Measurements from ENCODE around the gene IRAK4. TPM values are rescaled to one million over a fixed set of nuclear protein-coding genes. Genes with fewer than 3 reads are reported as not detected.

The IRAK4 gene
- total RNA-seq, 1 experiment from 2014 or later, result 15.3 TPM

GRCh38 chr12:43786899-43787693 lies 28.3 kb downstream of the IRAK4 start:
- TSS peak; percentile 33 for BruUV-seq (replicated peaks)
- Mint-ChIP-seq H3K9me3 (ENCODE audit: unreplicated experiment) (peaks cover 7% of the 10 kb centered on the region), H3K27me3 (ENCODE audit: insufficient read depth, unreplicated experiment) (no peaks in the 10 kb centered on the region), H3K4me3 (ENCODE audit: unreplicated experiment) (no peak overlapping the region), H3K27ac (ENCODE audit: unreplicated experiment) (no peak overlapping the region), H3K4me1 (ENCODE audit: low read depth, unreplicated experiment) (peaks cover 5% of the 10 kb centered on the region), H3K36me3 (ENCODE audit: insufficient read depth, unreplicated experiment) (peaks cover 12% of the 10 kb centered on the region)
- no peak for DNase-seq
- no peaks in the 10 kb centered on the region for H3K4me1 ChIP-seq
- ChIA-PET CTCF (no interaction called here), POLR2A (no interaction called here)
- H3K4me3 ChIP-seq (ENCODE audit: low read depth, low read length), result no peak overlapping the region
- intact Hi-C loops (cut with micrococcal nuclease; ENCODE audit: unreplicated experiment), result no loop called here
- H3K36me3 ChIP-seq (ENCODE audit: control insufficient read depth, insufficient read depth, low read length), result no peaks in the 10 kb centered on the region
- H3K9me3 ChIP-seq, result no peaks in the 10 kb centered on the region
- no peaks in the 10 kb centered on the region for H3K27me3 ChIP-seq (replicated peaks; ENCODE audit: control insufficient read depth, insufficient read depth, low read length)
- TF ChIP-seq, protein P1, sequence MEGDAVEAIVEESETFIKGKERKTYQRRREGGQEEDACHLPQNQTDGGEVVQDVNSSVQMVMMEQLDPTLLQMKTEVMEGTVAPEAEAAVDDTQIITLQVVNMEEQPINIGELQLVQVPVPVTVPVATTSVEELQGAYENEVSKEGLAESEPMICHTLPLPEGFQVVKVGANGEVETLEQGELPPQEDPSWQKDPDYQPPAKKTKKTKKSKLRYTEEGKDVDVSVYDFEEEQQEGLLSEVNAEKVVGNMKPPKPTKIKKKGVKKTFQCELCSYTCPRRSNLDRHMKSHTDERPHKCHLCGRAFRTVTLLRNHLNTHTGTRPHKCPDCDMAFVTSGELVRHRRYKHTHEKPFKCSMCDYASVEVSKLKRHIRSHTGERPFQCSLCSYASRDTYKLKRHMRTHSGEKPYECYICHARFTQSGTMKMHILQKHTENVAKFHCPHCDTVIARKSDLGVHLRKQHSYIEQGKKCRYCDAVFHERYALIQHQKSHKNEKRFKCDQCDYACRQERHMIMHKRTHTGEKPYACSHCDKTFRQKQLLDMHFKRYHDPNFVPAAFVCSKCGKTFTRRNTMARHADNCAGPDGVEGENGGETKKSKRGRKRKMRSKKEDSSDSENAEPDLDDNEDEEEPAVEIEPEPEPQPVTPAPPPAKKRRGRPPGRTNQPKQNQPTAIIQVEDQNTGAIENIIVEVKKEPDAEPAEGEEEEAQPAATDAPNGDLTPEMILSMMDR (IDR thresholded peaks at IDR 0.05; ENCODE audit: insufficient read depth in 1 of 2, low read depth in 1 of 2, low read length in 1 of 2, severe bottlenecking in 1 of 2, unreplicated experiment in 1 of 2), result no peak

DNA sequence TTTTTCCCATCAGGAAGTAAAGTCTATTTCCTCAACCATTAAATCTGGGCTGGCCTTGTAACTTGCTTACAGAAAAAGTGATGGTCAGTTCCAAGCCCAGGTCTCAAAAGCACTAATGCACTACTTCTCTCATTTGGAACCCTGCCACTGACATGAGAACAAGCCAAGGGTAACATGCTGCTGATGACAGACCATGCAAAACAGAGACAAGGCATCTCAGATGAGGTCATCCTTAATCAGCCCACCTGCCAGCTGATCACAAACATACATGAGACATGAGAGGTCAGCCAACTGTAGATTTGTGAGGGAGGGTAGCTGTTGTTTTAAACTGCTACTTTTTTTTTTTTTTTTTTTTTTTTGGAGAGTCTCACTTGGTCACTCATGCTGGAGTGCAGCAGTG lies 31.2 kb downstream of the IRAK4 start:
- Mint-ChIP-seq H3K4me1 (ENCODE audit: low read depth, unreplicated experiment) (peaks cover 7% of the 10 kb centered on the region), H3K36me3 (ENCODE audit: insufficient read depth, unreplicated experiment) (peaks cover 22% of the 10 kb centered on the region), H3K9me3 (ENCODE audit: unreplicated experiment) (peaks cover 11% of the 10 kb centered on the region), H3K4me3 (ENCODE audit: unreplicated experiment) (no peak overlapping the region), H3K27me3 (ENCODE audit: insufficient read depth, unreplicated experiment) (no peaks in the 10 kb centered on the region), H3K27ac (ENCODE audit: unreplicated experiment) (no peak overlapping the region)
- no peak for DNase-seq
- ChIA-PET CTCF (no interaction called here), POLR2A (no interaction called here)
- Histone ChIP-seq H3K27me3 (replicated peaks; ENCODE audit: control insufficient read depth, insufficient read depth, low read length) (no peaks in the 10 kb centered on the region), H3K9me3 (no peaks in the 10 kb centered on the region), H3K4me1 (no peaks in the 10 kb centered on the region), H3K36me3 (ENCODE audit: control insufficient read depth, insufficient read depth, low read length) (no peaks in the 10 kb centered on the region), H3K4me3 (ENCODE audit: low read depth, low read length) (no peak overlapping the region)
- BruUV-seq (replicated peaks), result no TSS peak
- intact Hi-C loops (cut with micrococcal nuclease; ENCODE audit: unreplicated experiment), result no loop called here
- TF ChIP-seq, protein P1 (IDR thresholded peaks at IDR 0.05; ENCODE audit: insufficient read depth in 1 of 2, low read depth in 1 of 2, low read length in 1 of 2, severe bottlenecking in 1 of 2, unreplicated experiment in 1 of 2), result no peak

GRCh38 chr12:43795716-43796280 lies 37.0 kb downstream of the IRAK4 start:
- CTCF ChIA-PET, result interaction anchor here (1.0 to 2.1 kb wide), 2 partner anchors 10 to 87 kb away, joined by 3 to 6 read pairs; no protein-coding TSS in a partner anchor
- peak overlapping the region; percentile 70 for H3K27ac Mint-ChIP-seq (ENCODE audit: unreplicated experiment)
- H3K9me3 Mint-ChIP-seq (ENCODE audit: unreplicated experiment), result peaks cover 11% of the 10 kb centered on the region
- intact Hi-C loops (cut with micrococcal nuclease; ENCODE audit: unreplicated experiment), result loop anchor here (1.0 to 2.0 kb wide), 3 partner anchors 10 to 53 kb away; partner anchors contain the start of genes IRAK4 and PUS7L
- TF ChIP-seq, protein P1 (IDR thresholded peaks at IDR 0.05; ENCODE audit: insufficient read depth in 1 of 2, low read depth in 1 of 2, low read length in 1 of 2, severe bottlenecking in 1 of 2, unreplicated experiment in 1 of 2), result no peak
- POLR2A ChIA-PET, result interaction anchor here (1.2 kb wide), 1 partner anchor 10 kb away, joined by 9 read pairs; the partner anchor contains the start of gene TWF1
- H3K4me3 Mint-ChIP-seq (ENCODE audit: unreplicated experiment), result no peak overlapping the region
- Histone ChIP-seq H3K27me3 (replicated peaks; ENCODE audit: control insufficient read depth, insufficient read depth, low read length) (no peaks in the 10 kb centered on the region), H3K4me1 (peaks cover 19% of the 10 kb centered on the region), H3K9me3 (no peaks in the 10 kb centered on the region), H3K36me3 (ENCODE audit: control insufficient read depth, insufficient read depth, low read length) (no peaks in the 10 kb centered on the region), H3K4me3 (ENCODE audit: low read depth, low read length) (no peak overlapping the region)
- no TSS peak for BruUV-seq (replicated peaks)
- peaks cover 54% of the 10 kb centered on the region for H3K36me3 Mint-ChIP-seq (ENCODE audit: insufficient read depth, unreplicated experiment)
- peak; percentile 46 to 72 for DNase-seq
- H3K4me1 Mint-ChIP-seq (ENCODE audit: low read depth, unreplicated experiment), result peaks cover 26% of the 10 kb centered on the region
- no peaks in the 10 kb centered on the region for H3K27me3 Mint-ChIP-seq (ENCODE audit: insufficient read depth, unreplicated experiment)
